AG09309 (cell line): Measurements from ENCODE around the gene GRK2.

Source experiments
- DNase-seq: peaks from one replicate; pipeline ENCODE4 v3.0.0-alpha.2; 2010; ENCODE audit warnings: low read depth
- H3K4me3 ChIP-seq: 2 replicates; pipeline ENCODE4 v1.5.1; 2011; ENCODE audit warnings: mild to moderate bottlenecking, low read depth, low read length, moderate library complexity; ENCODE audit not compliant: control insufficient read depth
- CTCF ChIP-seq: IDR thresholded peaks from 2 replicates; pipeline ENCODE4 v1.5.1; 2011; ENCODE audit warnings: mild to moderate bottlenecking, low read depth, low read length, inconsistent platforms; ENCODE audit not compliant: insufficient read depth, control insufficient read depth; ENCODE audit errors: missing control alignments

Gene GRK2

DNA sequence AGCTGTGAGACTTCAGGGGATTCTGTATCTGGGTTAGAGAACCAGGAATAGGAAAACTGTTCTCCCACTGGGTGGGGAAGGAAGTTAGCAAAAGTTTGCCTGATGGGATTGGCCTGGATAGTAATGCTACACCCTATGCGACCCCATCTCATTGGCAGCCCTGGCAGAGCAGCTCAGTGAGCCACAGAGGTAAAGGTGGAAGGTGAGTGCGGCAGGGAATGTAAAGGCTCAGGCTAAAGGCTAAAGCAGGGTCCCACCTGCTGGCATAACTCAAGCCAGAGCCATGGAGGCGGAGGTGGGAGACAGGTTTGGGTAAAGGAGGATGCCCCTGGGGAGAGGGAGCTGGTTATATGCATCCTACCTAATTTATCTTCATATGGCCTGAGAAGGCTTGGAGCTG lies 55.8 kb downstream of the GRK2 start:
- TF ChIP-seq CTCF, result no peak
- H3K4me3 ChIP-seq, result no peak overlapping the region
- no peak for DNase-seq

DNA sequence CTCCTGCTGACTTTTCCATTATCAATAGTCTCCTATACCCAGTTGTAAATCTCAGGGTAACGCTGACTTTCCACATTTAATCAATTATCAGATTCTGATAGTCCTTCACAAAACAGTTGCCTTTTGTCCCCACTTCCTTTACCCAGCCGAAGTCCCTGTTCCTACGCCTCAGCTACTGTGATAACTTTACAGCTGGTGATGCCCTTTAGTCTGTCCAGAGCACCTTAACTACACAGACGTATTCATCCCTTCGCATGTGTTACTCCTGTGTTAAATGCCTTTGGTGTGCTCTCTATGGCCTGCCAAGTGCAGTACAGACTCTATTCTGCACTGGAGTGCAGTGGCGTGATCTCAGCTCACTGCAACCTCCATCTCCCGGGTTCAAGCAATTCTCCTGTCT lies 57.3 kb downstream of the GRK2 start:
- DNase-seq, result no peak
- H3K4me3 ChIP-seq, result no peak overlapping the region
- TF ChIP-seq CTCF, result no peak

DNA sequence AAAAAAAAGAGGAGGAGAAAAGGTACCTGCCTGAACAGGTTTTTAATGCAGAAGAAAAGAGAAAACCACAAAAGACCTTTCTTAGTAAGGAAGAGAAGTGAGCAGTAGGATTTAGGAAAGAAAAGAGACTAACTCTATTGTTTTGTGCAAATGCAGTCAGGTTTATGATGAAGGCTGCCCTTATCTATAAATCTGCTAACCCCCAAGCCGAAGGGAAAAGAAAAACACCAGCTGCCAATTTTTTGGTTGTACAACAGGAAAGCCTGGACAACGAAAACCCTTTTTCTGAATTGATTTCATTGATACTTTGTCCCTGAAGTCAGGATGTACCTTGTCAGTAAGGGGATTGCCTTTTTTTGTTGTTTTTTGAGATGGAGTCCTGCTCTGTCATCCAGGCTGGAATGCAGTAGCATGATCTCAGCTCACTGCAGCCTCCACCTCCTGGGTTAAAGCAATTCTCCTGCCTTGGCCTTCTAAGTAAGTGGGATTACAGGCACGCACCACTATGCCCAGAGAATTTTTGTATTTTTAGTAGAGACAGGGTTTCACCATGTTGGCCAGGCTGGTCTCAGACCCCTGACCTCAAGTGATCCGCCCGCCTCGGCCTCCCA lies 65.9 kb downstream of the GRK2 start:
- no peak for TF ChIP-seq CTCF
- H3K4me3 ChIP-seq, result no peak overlapping the region
- no peak for DNase-seq
